Measurements from ENCODE around the gene PARPBP. TPM values are rescaled to one million over a fixed set of nuclear protein-coding genes. Genes with fewer than 3 reads are reported as not detected.

The PARPBP gene
- total RNA-seq, 2 experiments from 2014 or later, result 32.9 to 48.3 TPM

DNA sequence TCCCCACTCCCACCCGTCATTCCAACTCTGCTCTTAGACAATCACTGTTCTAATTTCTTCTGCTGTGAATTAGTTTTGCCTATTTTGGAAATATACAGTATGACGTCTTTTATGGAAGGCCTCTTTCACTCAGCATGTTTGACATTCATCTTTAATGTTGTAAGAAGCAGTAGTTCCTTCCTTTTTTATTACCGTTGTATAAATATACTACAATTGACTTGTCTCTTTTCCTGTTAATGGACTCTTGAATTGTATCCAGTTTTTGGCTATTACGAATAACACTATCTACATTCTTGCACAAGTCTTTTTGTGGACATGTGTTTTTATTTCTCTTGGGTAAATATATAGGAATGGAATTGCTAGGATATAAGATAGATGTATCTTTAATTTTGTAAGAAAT, 82.6 kb downstream of the PARPBP start:
- Histone ChIP-seq H3K4me2 (ENCODE audit: low read length) (no peak overlapping the region), H3K36me3 (ENCODE audit: insufficient read depth, low read length) (peaks cover 39% of the 10 kb centered on the region), H3K4me1 (ENCODE audit: insufficient read depth, low read length, poor library complexity, severe bottlenecking) (peaks cover 8% of the 10 kb centered on the region), H3K9me3 (ENCODE audit: low read length) (no peaks in the 10 kb centered on the region), H3K79me2 (ENCODE audit: insufficient read depth, low read depth, low read length) (no peaks in the 10 kb centered on the region), H3K27ac (ENCODE audit: low read depth, low read length, poor library complexity, severe bottlenecking) (no peak overlapping the region), H3K4me3 (ENCODE audit: low read depth, low read length, poor library complexity, severe bottlenecking) (no peak overlapping the region), H2AFZ (ENCODE audit: low read length) (no peak overlapping the region), H3K9me2 (ENCODE audit: insufficient read depth, low read length) (no peaks in the 10 kb centered on the region), H4K20me1 (ENCODE audit: insufficient read depth, low read length) (no peaks in the 10 kb centered on the region)
- no TSS peak for BruUV-seq (replicated peaks)
- ChIA-PET CTCF (ENCODE audit: unreplicated experiment) (no interaction called here), POLR2A (interaction anchor here (1.0 kb wide), 1 partner anchor 24 kb away, joined by 3 read pairs; no protein-coding TSS in a partner anchor)
- no peak for DNase-seq (ENCODE audit: low spot score)
- no peak for TF ChIP-seq EZH2phosphoT487 (IDR thresholded peaks at IDR 0.05; ENCODE audit: borderline replicate concordance, low read depth, low read length)
- TF ChIP-seq, protein P1, sequence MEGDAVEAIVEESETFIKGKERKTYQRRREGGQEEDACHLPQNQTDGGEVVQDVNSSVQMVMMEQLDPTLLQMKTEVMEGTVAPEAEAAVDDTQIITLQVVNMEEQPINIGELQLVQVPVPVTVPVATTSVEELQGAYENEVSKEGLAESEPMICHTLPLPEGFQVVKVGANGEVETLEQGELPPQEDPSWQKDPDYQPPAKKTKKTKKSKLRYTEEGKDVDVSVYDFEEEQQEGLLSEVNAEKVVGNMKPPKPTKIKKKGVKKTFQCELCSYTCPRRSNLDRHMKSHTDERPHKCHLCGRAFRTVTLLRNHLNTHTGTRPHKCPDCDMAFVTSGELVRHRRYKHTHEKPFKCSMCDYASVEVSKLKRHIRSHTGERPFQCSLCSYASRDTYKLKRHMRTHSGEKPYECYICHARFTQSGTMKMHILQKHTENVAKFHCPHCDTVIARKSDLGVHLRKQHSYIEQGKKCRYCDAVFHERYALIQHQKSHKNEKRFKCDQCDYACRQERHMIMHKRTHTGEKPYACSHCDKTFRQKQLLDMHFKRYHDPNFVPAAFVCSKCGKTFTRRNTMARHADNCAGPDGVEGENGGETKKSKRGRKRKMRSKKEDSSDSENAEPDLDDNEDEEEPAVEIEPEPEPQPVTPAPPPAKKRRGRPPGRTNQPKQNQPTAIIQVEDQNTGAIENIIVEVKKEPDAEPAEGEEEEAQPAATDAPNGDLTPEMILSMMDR (conservative IDR thresholded peaks at IDR 0.05; ENCODE audit: low read length), result no peak
- intact Hi-C loops (cut with micrococcal nuclease; ENCODE audit: unreplicated experiment), result no loop called here

DNA sequence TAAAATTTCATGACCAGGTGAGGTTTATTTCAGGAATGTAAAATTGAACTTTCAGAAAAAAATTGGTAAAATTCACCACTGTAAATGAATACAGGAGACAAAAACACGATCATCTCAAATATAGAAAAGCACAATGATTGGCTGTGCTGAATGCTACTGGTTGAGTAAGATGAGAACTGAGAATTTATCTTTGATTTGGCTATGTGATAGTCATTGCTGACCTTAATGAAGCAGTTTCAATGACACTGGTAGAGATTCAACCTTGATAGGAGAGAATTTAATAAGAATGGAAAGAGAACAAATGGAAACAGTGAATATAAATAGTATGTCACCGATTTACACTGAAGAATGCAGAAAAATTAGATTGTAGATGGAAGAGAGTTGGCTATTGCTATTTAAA, 84.0 kb downstream of the PARPBP start:
- no peak overlapping the region for H3K4me3 ChIP-seq (ENCODE audit: low read depth, low read length, poor library complexity, severe bottlenecking)
- no peaks in the 10 kb centered on the region for H3K79me2 ChIP-seq (ENCODE audit: insufficient read depth, low read depth, low read length)
- no TSS peak for BruUV-seq (replicated peaks)
- H3K4me2 ChIP-seq (ENCODE audit: low read length), result no peak overlapping the region
- ChIA-PET CTCF (ENCODE audit: unreplicated experiment) (no interaction called here), POLR2A (no interaction called here)
- peaks cover 51% of the 10 kb centered on the region for H3K36me3 ChIP-seq (ENCODE audit: insufficient read depth, low read length)
- H3K27ac ChIP-seq (ENCODE audit: low read depth, low read length, poor library complexity, severe bottlenecking), result no peak overlapping the region
- H3K9me3 ChIP-seq (ENCODE audit: low read length), result peaks cover 7% of the 10 kb centered on the region; the same call in 1 of the 2 replicates
- intact Hi-C loops (cut with micrococcal nuclease; ENCODE audit: unreplicated experiment), result no loop called here
- no peaks in the 10 kb centered on the region for H3K9me2 ChIP-seq (ENCODE audit: insufficient read depth, low read length)
- TF ChIP-seq EZH2phosphoT487 (IDR thresholded peaks at IDR 0.05; ENCODE audit: borderline replicate concordance, low read depth, low read length), result no peak
- TF ChIP-seq, protein P1 (conservative IDR thresholded peaks at IDR 0.05; ENCODE audit: low read length), result no peak
- H3K4me1 ChIP-seq (ENCODE audit: insufficient read depth, low read length, poor library complexity, severe bottlenecking), result peaks cover 8% of the 10 kb centered on the region
- no peak for DNase-seq (ENCODE audit: low spot score)
- no peaks in the 10 kb centered on the region for H4K20me1 ChIP-seq (ENCODE audit: insufficient read depth, low read length)
- H2AFZ ChIP-seq (ENCODE audit: low read length), result no peak overlapping the region

- no TSS peak for BruUV-seq (replicated peaks)
- Histone ChIP-seq H3K36me3 (ENCODE audit: insufficient read depth, low read length) (no peaks in the 10 kb centered on the region), H3K9me3 (ENCODE audit: low read length) (no peaks in the 10 kb centered on the region), H3K4me3 (ENCODE audit: low read depth, low read length, poor library complexity, severe bottlenecking) (no peak overlapping the region), H3K9me2 (ENCODE audit: insufficient read depth, low read length) (no peaks in the 10 kb centered on the region; the same call in 1 of the 2 replicates), H4K20me1 (ENCODE audit: insufficient read depth, low read length) (no peaks in the 10 kb centered on the region), H3K4me1 (ENCODE audit: insufficient read depth, low read length, poor library complexity, severe bottlenecking) (no peaks in the 10 kb centered on the region), H3K79me2 (ENCODE audit: insufficient read depth, low read depth, low read length) (no peaks in the 10 kb centered on the region), H2AFZ (ENCODE audit: low read length) (no peak overlapping the region), H3K27ac (ENCODE audit: low read depth, low read length, poor library complexity, severe bottlenecking) (no peak overlapping the region), H3K4me2 (ENCODE audit: low read length) (no peak overlapping the region)
- intact Hi-C loops (cut with micrococcal nuclease; ENCODE audit: unreplicated experiment), result no loop called here
- no peak for TF ChIP-seq EZH2phosphoT487 (IDR thresholded peaks at IDR 0.05; ENCODE audit: borderline replicate concordance, low read depth, low read length)
- TF ChIP-seq, protein P1 (conservative IDR thresholded peaks at IDR 0.05; ENCODE audit: low read length), result no peak
- ChIA-PET POLR2A (interaction anchor here (0.6 to 1.4 kb wide), 3 partner anchors 9 to 82 kb away, joined by 3 to 4 read pairs (median 4); no protein-coding TSS in a partner anchor), CTCF (ENCODE audit: unreplicated experiment) (no interaction called here)
- DNase-seq (ENCODE audit: low spot score), result no peak
These were observed 96.2 kb downstream of the PARPBP start for GRCh38 chr12:102215992-102216691.
